Endothelial cell of umbilical vein (primary cell): ENCODE results near the gene PHF24. TPM values are rescaled to one million over a fixed set of nuclear protein-coding genes. Genes with fewer than 3 reads are reported as not detected.

ENCODE experiments used
- BruUV-seq: library from RNA; stranded (reverse); fragments of 400-500 nt; replicated peaks from 2 replicates; lab custom pipeline; 2021; lab: Mats Ljungman, UMichigan
- CTCF ChIA-PET: fragments of 300-600, 350-600 bp; sonication (Branson Sonifier 250); formaldehyde crosslinking; loops from one replicate; lab custom pipeline; 2021; ENCODE audit warnings: antibody characterized with exemption, inconsistent platforms; lab: Charles Lee
- POLR2A ChIA-PET: fragments of 300-600, 350-600 bp; sonication (Branson Sonifier 250); formaldehyde crosslinking; loops from one replicate; lab custom pipeline; 2021; ENCODE audit warnings: antibody characterized with exemption, inconsistent platforms; lab: Charles Lee
- DNase-seq: peaks from one replicate; pipeline ENCODE4 v3.0.0-alpha.2; 2011; ENCODE audit warnings: low read depth, low spot score
- FAIRE-seq: peaks from 2 replicates; lab custom pipeline; 2011; peaks lifted over from hg19 to GRCh38; lab: Jason Lieb, UNC
- H2AFZ ChIP-seq: 2 replicates; pipeline ENCODE4 v1.6.0; 2012; ENCODE audit warnings: low read depth, low read length, control low read depth, inconsistent platforms
- H3K27ac ChIP-seq: 2 replicates; pipeline ENCODE4 v1.5.1; 2011; ENCODE audit warnings: low read depth, mild to moderate bottlenecking, control low read depth, low read length, moderate library complexity; ENCODE audit not compliant: insufficient read depth
- H3K27me3 ChIP-seq, 2 experiments: 2 replicates each; pipeline versions ENCODE4 v1.6.0 to v1.6.1; 2011; ENCODE audit warnings: low read length in 2 of 2, mixed read lengths in 1 of 2; ENCODE audit not compliant: control insufficient read depth in 2 of 2, insufficient read depth in 2 of 2
- H3K36me3 ChIP-seq, 2 experiments: 2 replicates in 1 of 2; 3 replicates in 1 of 2; pipeline ENCODE4 v1.5.1; 2011; ENCODE audit warnings: low read length in 2 of 2, mild to moderate bottlenecking in 1 of 2, moderate library complexity in 1 of 2; ENCODE audit not compliant: control insufficient read depth in 2 of 2, insufficient read depth in 2 of 2; ENCODE audit errors: extremely low read depth in 1 of 2
- H3K4me1 ChIP-seq: 3 replicates; pipeline ENCODE4 v1.5.1; 2011; ENCODE audit warnings: mild to moderate bottlenecking, low read length; ENCODE audit not compliant: control insufficient read depth, insufficient read depth; ENCODE audit errors: extremely low read depth
- H3K4me2 ChIP-seq: 2 replicates; pipeline ENCODE4 v1.6.1; 2011; ENCODE audit warnings: low read length, control low read depth, mixed read lengths; ENCODE audit not compliant: insufficient read depth
- H3K4me3 ChIP-seq, 3 experiments: fragments of 200-600 bp in 1 of 3; sonication (generic), shearing (Covaris generic) in 1 of 3; replicated peaks in 1 of 3; 2 replicates each; pipeline ENCODE4 v1.5.1; 2011 to 2016; ENCODE audit warnings: control low read depth in 3 of 3, low read length in 3 of 3, mild to moderate bottlenecking in 2 of 3, inconsistent platforms in 1 of 3, low read depth in 1 of 3, moderate library complexity in 1 of 3; ENCODE audit not compliant: insufficient read depth in 1 of 3
- H3K79me2 ChIP-seq: 2 replicates; pipeline ENCODE4 v1.6.0; 2012; ENCODE audit warnings: low read length, inconsistent platforms; ENCODE audit not compliant: control insufficient read depth, insufficient read depth
- H3K9ac ChIP-seq: replicated peaks from 2 replicates; pipeline ENCODE3; 2011; ENCODE audit warnings: low read length, control low read depth; ENCODE audit not compliant: insufficient read depth; ENCODE audit errors: extremely low read depth
- H3K9me1 ChIP-seq: replicated peaks from 3 replicates; pipeline ENCODE4 v1.6.0; 2011; ENCODE audit warnings: mild to moderate bottlenecking, low read length; ENCODE audit not compliant: control insufficient read depth, insufficient read depth; ENCODE audit errors: extremely low read depth
- H3K9me3 ChIP-seq: replicated peaks from 2 replicates; pipeline ENCODE4 v1.5.1; 2012; ENCODE audit warnings: low read length, inconsistent platforms; ENCODE audit not compliant: control insufficient read depth, insufficient read depth
- H4K20me1 ChIP-seq: replicated peaks from 2 replicates; pipeline ENCODE3; 2011; ENCODE audit warnings: mild to moderate bottlenecking, low read length; ENCODE audit not compliant: control insufficient read depth, insufficient read depth; ENCODE audit errors: extremely low read depth
- EZH2 ChIP-seq: IDR thresholded peaks from 2 replicates; pipeline ENCODE4 v1.6.1; 2012; ENCODE audit warnings: borderline replicate concordance, low read depth, mild to moderate bottlenecking, moderate library complexity, low read length, inconsistent platforms; ENCODE audit not compliant: severe bottlenecking
- FOS ChIP-seq: IDR thresholded peaks from 2 replicates; pipeline ENCODE4 v1.6.1; 2011; ENCODE audit warnings: mild to moderate bottlenecking, low read length, moderate library complexity, borderline replicate concordance; ENCODE audit not compliant: insufficient read depth
- GATA2 ChIP-seq: IDR thresholded peaks from 2 replicates; pipeline ENCODE4 v1.7.0; 2011; ENCODE audit warnings: low read depth, mild to moderate bottlenecking, moderate library complexity, mixed read lengths, low read length; ENCODE audit not compliant: insufficient read length, insufficient read depth
- JUN ChIP-seq: IDR thresholded peaks from 2 replicates; pipeline ENCODE4 v1.6.1; 2011; ENCODE audit warnings: borderline replicate concordance, low read depth; ENCODE audit not compliant: insufficient read length, insufficient read depth
- MYC ChIP-seq: IDR thresholded peaks from one replicate; pipeline ENCODE4 v1.6.1; 2011; ENCODE audit warnings: mild to moderate bottlenecking, low read depth, low read length
- POLR2A ChIP-seq: IDR thresholded peaks from 2 replicates; pipeline ENCODE4 v1.6.1; 2012; ENCODE audit warnings: low read depth, mild to moderate bottlenecking, control low read depth, low read length
- POLR2AphosphoS5 ChIP-seq: IDR thresholded peaks from 2 replicates; pipeline ENCODE4 v1.6.1; 2012; ENCODE audit warnings: low read depth, mild to moderate bottlenecking, control low read depth, low read length, moderate library complexity; ENCODE audit not compliant: insufficient read depth
- dilution Hi-C: fragments of 300-500 bp; cut with MboI; formaldehyde crosslinking; loops from one replicate; pipeline ENCODE4 v1.15.0; 2019; ENCODE audit warnings: low sequenced_read_pairs; ENCODE audit not compliant: extremely low pct_ligation_motif_present
- intact Hi-C: fragments of 100-400 bp; cut with micrococcal nuclease; formaldehyde crosslinking; loops from one replicate; pipeline ENCODE4 v1.10.0; 2022
- polyA plus RNA-seq, 4 experiments: library from polyadenylated mRNA; depleted of rRNA in 3 of 4; stranded (reverse) in 3 of 4; unstranded in 1 of 4; fragments of >200 nt; gene quantifications; 2 replicates each; pipeline versions ENCODE4 v1.2.1 to v1.2.3, GENCODE V29; 2011 to 2012; ENCODE audit warnings: missing spikeins in 1 of 4
- total RNA-seq: library from RNA; stranded (reverse); gene quantifications from 2 replicates; pipeline ENCODE4 v1.2.3, GENCODE V29; 2021
- TF ChIP-seq, protein P1 (sequence below): IDR thresholded peaks from 2 replicates; pipeline ENCODE4 v1.6.1; 2011; ENCODE audit not compliant: insufficient read depth, insufficient read length
- TF ChIP-seq, protein P2 (sequence below), 2 donors: IDR thresholded peaks; 1 replicate in 1 of 2; 2 replicates in 1 of 2; pipeline ENCODE4 v1.5.1; 2011; ENCODE audit warnings: low read length in 2 of 2, mild to moderate bottlenecking in 2 of 2, moderate library complexity in 2 of 2, control low read depth in 1 of 2, inconsistent platforms in 1 of 2, low read depth in 1 of 2; ENCODE audit not compliant: insufficient read depth in 1 of 2; ENCODE audit errors: extremely low read depth in 1 of 2

The PHF24 gene
- total and polyA plus RNA-seq, 2 donors (not counting 3 experiments of a cell fraction or from before 2014, with no cell fraction given): not detected

DNA sequence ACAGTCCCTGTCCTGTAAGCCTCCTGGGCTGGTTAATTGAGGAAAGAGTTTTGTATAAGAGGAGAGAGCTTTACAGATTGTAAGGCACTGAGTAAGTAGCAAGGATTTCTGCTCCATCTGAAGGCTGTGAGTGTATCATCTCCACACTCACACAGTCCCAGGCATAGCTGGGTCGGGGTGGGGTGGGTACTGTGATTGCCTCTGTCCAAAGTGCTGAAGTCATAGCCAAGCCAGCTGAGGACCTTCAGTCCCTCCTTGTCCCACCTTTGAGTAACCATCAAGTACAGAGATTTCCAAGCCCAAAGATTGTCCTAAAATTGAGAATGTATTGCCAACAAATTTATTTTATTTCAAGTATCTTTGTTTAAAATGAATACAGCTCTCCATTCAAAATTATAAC lies 26.0 kb downstream of the PHF24 start:
- Histone ChIP-seq H3K4me1 (peaks cover 7% of the 10 kb centered on the region), H3K9me1 (no peaks in the 10 kb centered on the region), H4K20me1 (no peaks in the 10 kb centered on the region), H3K4me3 (no peak overlapping the region), H3K9me3 (no peaks in the 10 kb centered on the region), H3K4me2 (no peak overlapping the region), H3K9ac (no peak overlapping the region), H2AFZ (no peak overlapping the region), H3K27me3 (peaks cover 0 to 4% of the 10 kb centered on the region in 2 experiments), H3K36me3 (no peaks in the 10 kb centered on the region), H3K27ac (no peak overlapping the region), H3K79me2 (no peaks in the 10 kb centered on the region)
- FAIRE-seq (peak; percentile 12), DNase-seq (peak; percentile 40)
- ChIA-PET POLR2A (no interaction called here), CTCF (interaction anchor here (0.9 to 6.6 kb wide), 12 partner anchors 11 to 224 kb away, joined by 3 to 174 read pairs (median 18); partner anchors contain the start of gene FANCG)
- no TSS peak for BruUV-seq
- dilution Hi-C loops: no loop called here
- TF ChIP-seq FOS: no peak
- TF ChIP-seq POLR2A: no peak
- TF ChIP-seq, protein P1, sequence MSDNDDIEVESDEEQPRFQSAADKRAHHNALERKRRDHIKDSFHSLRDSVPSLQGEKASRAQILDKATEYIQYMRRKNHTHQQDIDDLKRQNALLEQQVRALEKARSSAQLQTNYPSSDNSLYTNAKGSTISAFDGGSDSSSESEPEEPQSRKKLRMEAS: no peak
- no peak for TF ChIP-seq GATA2
- TF ChIP-seq, protein P2, sequence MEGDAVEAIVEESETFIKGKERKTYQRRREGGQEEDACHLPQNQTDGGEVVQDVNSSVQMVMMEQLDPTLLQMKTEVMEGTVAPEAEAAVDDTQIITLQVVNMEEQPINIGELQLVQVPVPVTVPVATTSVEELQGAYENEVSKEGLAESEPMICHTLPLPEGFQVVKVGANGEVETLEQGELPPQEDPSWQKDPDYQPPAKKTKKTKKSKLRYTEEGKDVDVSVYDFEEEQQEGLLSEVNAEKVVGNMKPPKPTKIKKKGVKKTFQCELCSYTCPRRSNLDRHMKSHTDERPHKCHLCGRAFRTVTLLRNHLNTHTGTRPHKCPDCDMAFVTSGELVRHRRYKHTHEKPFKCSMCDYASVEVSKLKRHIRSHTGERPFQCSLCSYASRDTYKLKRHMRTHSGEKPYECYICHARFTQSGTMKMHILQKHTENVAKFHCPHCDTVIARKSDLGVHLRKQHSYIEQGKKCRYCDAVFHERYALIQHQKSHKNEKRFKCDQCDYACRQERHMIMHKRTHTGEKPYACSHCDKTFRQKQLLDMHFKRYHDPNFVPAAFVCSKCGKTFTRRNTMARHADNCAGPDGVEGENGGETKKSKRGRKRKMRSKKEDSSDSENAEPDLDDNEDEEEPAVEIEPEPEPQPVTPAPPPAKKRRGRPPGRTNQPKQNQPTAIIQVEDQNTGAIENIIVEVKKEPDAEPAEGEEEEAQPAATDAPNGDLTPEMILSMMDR (IDR thresholded peaks at IDR 0.05; ENCODE audit: extremely low read depth in 1 of 2, insufficient read depth in 1 of 2, low read depth in 1 of 2, low read length in 2 of 2): no peak
- no peak for TF ChIP-seq EZH2
- TF ChIP-seq JUN: no peak
- no peak for TF ChIP-seq POLR2AphosphoS5
- no peak for TF ChIP-seq MYC
- intact Hi-C loops: loop anchor here (10.0 kb wide), 1 partner anchor 309 kb away; no protein-coding TSS in a partner anchor
